GM18907 (cell line): Measurements from ENCODE around the gene MYL12A.
A peak's percentile ranks its signal among the peaks of the same experiment; 100 is the strongest.

Source experiments
- ATAC-seq: cut with Tn5 transposase; IDR thresholded peaks from one replicate; pipeline ENCODE4 v1.9.1; 2021; ENCODE audit warnings: mild to moderate bottlenecking, moderate library complexity; ENCODE audit not compliant: unreplicated experiment

The MYL12A gene

GRCh38 chr18:3224223-3224622, 23.4 kb upstream of the MYL12A start:
- ATAC-seq, result no peak

- ATAC-seq, result no peak
Measured at GRCh38 chr18:3225588-3225987, 22.0 kb upstream of the MYL12A start.

GRCh38 chr18:3226048-3226447, 21.6 kb upstream of the MYL12A start:
- ATAC-seq, result no peak

GRCh38 chr18:3230401-3231334, 16.9 kb upstream of the MYL12A start:
- ATAC-seq, result no peak

- ATAC-seq, result no peak
Measured at GRCh38 chr18:3233004-3233403, 14.6 kb upstream of the MYL12A start.

GRCh38 chr18:3233433-3234168, 14.0 kb upstream of the MYL12A start:
- ATAC-seq, result no peak

- ATAC-seq, result no peak
Measured at GRCh38 chr18:3234457-3234856, 13.1 kb upstream of the MYL12A start.

GRCh38 chr18:3235846-3236245, 11.8 kb upstream of the MYL12A start:
- no peak for ATAC-seq

- ATAC-seq, result no peak
Measured at GRCh38 chr18:3236470-3236869, 11.1 kb upstream of the MYL12A start.

GRCh38 chr18:3238742-3239141, 8.9 kb upstream of the MYL12A start:
- no peak for ATAC-seq

GRCh38 chr18:3245185-3245564, 2.4 kb upstream of the MYL12A start:
- no peak for ATAC-seq

GRCh38 chr18:3245853-3246634, 1.6 kb upstream of the MYL12A start:
- ATAC-seq, result peak; percentile 52

- ATAC-seq, result no peak
Measured at GRCh38 chr18:3246635-3247239, 864 bp upstream of the MYL12A start.

GRCh38 chr18:3248062-3248657, 559 bp downstream of the MYL12A start:
- no peak for ATAC-seq

GRCh38 chr18:3248658-3249359, 1.2 kb downstream of the MYL12A start:
- no peak for ATAC-seq

- ATAC-seq, result no peak
Measured at GRCh38 chr18:3250237-3251107, 2.9 kb downstream of the MYL12A start.

- no peak for ATAC-seq
Measured at GRCh38 chr18:3251249-3251962, 3.8 kb downstream of the MYL12A start.

GRCh38 chr18:3251963-3252277, 4.3 kb downstream of the MYL12A start:
- no peak for ATAC-seq
